Measurements from ENCODE around the gene DOCK9.

DNA sequence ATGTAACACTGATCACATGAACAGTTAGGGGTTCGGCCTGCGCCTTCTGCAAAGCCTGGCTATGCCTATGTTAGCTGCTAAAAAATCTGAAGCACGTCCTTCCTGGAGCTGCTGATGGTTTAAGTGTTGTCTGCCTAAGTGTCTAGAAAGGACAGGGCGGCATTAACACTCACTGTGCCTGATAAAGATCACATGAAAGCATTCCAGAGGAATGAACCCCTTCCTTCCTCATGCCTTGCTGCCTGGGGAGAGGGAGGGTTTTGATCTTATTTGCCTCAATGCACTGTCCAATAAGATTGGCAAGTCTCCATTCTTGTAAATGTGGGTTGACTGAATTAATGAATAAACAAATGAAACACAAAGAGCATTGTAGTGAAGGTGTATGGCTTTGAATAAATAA is 5.2 kb downstream of the DOCK9 start:
- TF ChIP-seq CTCF (IDR thresholded peaks at IDR 0.05) (no peak), POLR2A (IDR thresholded peaks at IDR 0.05) (no peak)

Data from prostate gland (tissue), 2 donors.